Measurements from ENCODE around the gene HTR4. TPM values are rescaled to one million over a fixed set of nuclear protein-coding genes. Genes with fewer than 3 reads are reported as not detected.
"Not testable (repeated sequence)": the region's sequence is repeated elsewhere in the genome, so short reads cannot be mapped to it uniquely, and the experiment has no call there.

Gene HTR4
- total RNA-seq, 1 experiment from 2014 or later = not detected

GRCh38 chr5:148681157-148682057 is 27.1 kb upstream of the HTR4 start:
- no peak overlapping the region for H2AK5ac ChIP-seq (ENCODE audit: insufficient read length, low read length)
- no peaks in the 10 kb centered on the region for H3K79me2 ChIP-seq (ENCODE audit: insufficient read depth, low read length)
- H4K20me1 ChIP-seq (ENCODE audit: control insufficient read depth, insufficient read depth, insufficient read length) = no peaks in the 10 kb centered on the region
- H3T11ph ChIP-seq (ENCODE audit: low read length) = no peak overlapping the region
- H3K79me1 ChIP-seq (ENCODE audit: insufficient read depth, low read depth, low read length, poor library complexity, severe bottlenecking) = no peaks in the 10 kb centered on the region
- DNase-seq = no peak
- Mint-ChIP-seq H3K27ac (no peak overlapping the region), H3K9me3 (no peaks in the 10 kb centered on the region; a peak in 1 of 5 replicates), H3K36me3 (ENCODE audit: insufficient read depth in 1 of 3, low read depth in 3 of 3) (no peaks in the 10 kb centered on the region), H3K27me3 (ENCODE audit: low read depth) (no peaks in the 10 kb centered on the region; the same call in 1 of the 2 replicates), H3K4me1 (peaks cover 0 to 5% of the 10 kb centered on the region in 2 experiments; a peak in 2 of 4 replicates), H3K4me3 (no peak overlapping the region)
- WGBS (ENCODE audit: extremely low coverage, insufficient read length, low lambda C conversion rate) = no CpG with 5 or more reads among the region's 6 CpGs
- no peak overlapping the region for H3K14ac ChIP-seq (ENCODE audit: insufficient read depth, low read length)
- no peak overlapping the region for H3K27ac ChIP-seq (ENCODE audit: insufficient read length, low read depth, low read length)
- H2BK12ac ChIP-seq (ENCODE audit: insufficient read length, low read depth, low read length) = no peak overlapping the region
- no peak overlapping the region for H2AFZ ChIP-seq (ENCODE audit: low read length)
- H3K4me2 ChIP-seq (ENCODE audit: insufficient read depth, insufficient read length, low read length) = no peak overlapping the region
- no peak overlapping the region for H3K56ac ChIP-seq (ENCODE audit: insufficient read length, low read depth, low read length)
- no peak overlapping the region for H2BK15ac ChIP-seq (ENCODE audit: low read depth, low read length)
- H3K9ac ChIP-seq (ENCODE audit: extremely low read depth, insufficient read length, low read length) = no peak overlapping the region
- no peak overlapping the region for H2BK5ac ChIP-seq (ENCODE audit: insufficient read length, low read length)
- H4K5ac ChIP-seq (ENCODE audit: insufficient read length, low read depth, low read length) = no peak overlapping the region
- no peak overlapping the region for H2BK20ac ChIP-seq (ENCODE audit: low read depth, low read length, poor library complexity, severe bottlenecking)
- H3K9me3 ChIP-seq (ENCODE audit: control insufficient read depth, low read depth, low read length) = no peaks in the 10 kb centered on the region
- H4K8ac ChIP-seq (replicated peaks; ENCODE audit: insufficient read length, low read depth, low read length) = no peak overlapping the region
- no peaks in the 10 kb centered on the region for H3K27me3 ChIP-seq (ENCODE audit: insufficient read depth, low read length)
- no peak overlapping the region for H3K4ac ChIP-seq (ENCODE audit: low read depth, low read length)
- no peaks in the 10 kb centered on the region for H3K23me2 ChIP-seq (ENCODE audit: insufficient read length, low read depth, low read length, poor library complexity, severe bottlenecking)
- no peak overlapping the region for H3K23ac ChIP-seq (ENCODE audit: insufficient read length, low read depth, low read length)
- no peak overlapping the region for H2BK120ac ChIP-seq (ENCODE audit: low read depth, low read length, poor library complexity, severe bottlenecking)
- no peaks in the 10 kb centered on the region for H3K4me1 ChIP-seq (ENCODE audit: insufficient read depth, low read length)
- no peak overlapping the region for H3K18ac ChIP-seq (ENCODE audit: insufficient read length, low read depth, low read length)
- TF ChIP-seq CTCF (conservative IDR thresholded peaks at IDR 0.05) = no peak
- no peak overlapping the region for H4K91ac ChIP-seq (ENCODE audit: insufficient read length, low read depth, low read length)

- not testable (repeated sequence) for H3K27ac Mint-ChIP-seq; H2BK120ac ChIP-seq (ENCODE audit: low read depth, low read length, poor library complexity, severe bottlenecking); H3K4me1 Mint-ChIP-seq; H3K4ac ChIP-seq (ENCODE audit: low read depth, low read length); H3K79me1 ChIP-seq (ENCODE audit: insufficient read depth, low read depth, low read length, poor library complexity, severe bottlenecking); H2BK12ac ChIP-seq (ENCODE audit: insufficient read length, low read depth, low read length); H3K14ac ChIP-seq (ENCODE audit: insufficient read depth, low read length); H3K23ac ChIP-seq (ENCODE audit: insufficient read length, low read depth, low read length); H3K56ac ChIP-seq (ENCODE audit: insufficient read length, low read depth, low read length); H3K27me3 Mint-ChIP-seq (ENCODE audit: low read depth); H3K9me3 ChIP-seq (ENCODE audit: control insufficient read depth, low read depth, low read length); H4K5ac ChIP-seq (ENCODE audit: insufficient read length, low read depth, low read length); H3K27ac ChIP-seq (ENCODE audit: insufficient read length, low read depth, low read length); H2AK5ac ChIP-seq (ENCODE audit: insufficient read length, low read length); DNase-seq; H3K4me2 ChIP-seq (ENCODE audit: insufficient read depth, insufficient read length, low read length); H3K4me3 Mint-ChIP-seq; H2BK5ac ChIP-seq (ENCODE audit: insufficient read length, low read length); H3K23me2 ChIP-seq (ENCODE audit: insufficient read length, low read depth, low read length, poor library complexity, severe bottlenecking); H3K9ac ChIP-seq (ENCODE audit: extremely low read depth, insufficient read length, low read length); H2BK15ac ChIP-seq (ENCODE audit: low read depth, low read length); H2AFZ ChIP-seq (ENCODE audit: low read length); H3K4me1 ChIP-seq (ENCODE audit: insufficient read depth, low read length); H2BK20ac ChIP-seq (ENCODE audit: low read depth, low read length, poor library complexity, severe bottlenecking); H3T11ph ChIP-seq (ENCODE audit: low read length); H3K18ac ChIP-seq (ENCODE audit: insufficient read length, low read depth, low read length); H3K79me2 ChIP-seq (ENCODE audit: insufficient read depth, low read length); H4K8ac ChIP-seq (replicated peaks; ENCODE audit: insufficient read length, low read depth, low read length); H3K27me3 ChIP-seq (ENCODE audit: insufficient read depth, low read length); H4K20me1 ChIP-seq (ENCODE audit: control insufficient read depth, insufficient read depth, insufficient read length); H4K91ac ChIP-seq (ENCODE audit: insufficient read length, low read depth, low read length)
- no CpG with 5 or more reads among the region's 6 CpGs for WGBS (ENCODE audit: extremely low coverage, insufficient read length, low lambda C conversion rate)
- peaks cover 6 to 20% (median 6%) of the 10 kb centered on the region in 3 experiments; a peak in 5 of 7 replicates for H3K36me3 Mint-ChIP-seq (ENCODE audit: insufficient read depth in 1 of 3, low read depth in 3 of 3)
- H3K9me3 Mint-ChIP-seq = peaks cover 25 to 29% of the 10 kb centered on the region in 2 experiments
These were observed 19.4 kb upstream of the HTR4 start for GRCh38 chr5:148673704-148674103.
